ENCODE data around the gene RND3.
A peak's percentile ranks its signal among the peaks of the same experiment; 100 is the strongest.

Gene RND3

GRCh38 chr2:150424406-150424805 lies 63.1 kb downstream of the RND3 start:
- Histone ChIP-seq H3K36me3 (ENCODE audit: insufficient read depth, low read length) (no peaks in the 10 kb centered on the region), H2AFZ (ENCODE audit: low read depth, low read length) (no peak overlapping the region), H3K27me3 (ENCODE audit: insufficient read depth, low read length, poor library complexity) (no peaks in the 10 kb centered on the region), H3K9ac (ENCODE audit: low read depth, low read length) (no peak overlapping the region), H3K9me3 (ENCODE audit: insufficient read depth, low read length, severe bottlenecking) (no peaks in the 10 kb centered on the region), H3K4me2 (ENCODE audit: insufficient read depth, low read length) (no peak overlapping the region), H3K4me1 (ENCODE audit: insufficient read depth, low read length) (peaks cover 6% of the 10 kb centered on the region; the same call in 1 of the 2 replicates), H3K4me3 (ENCODE audit: low read depth in 1 of 2, low read length in 2 of 2) (no peak overlapping the region), H4K20me1 (ENCODE audit: insufficient read depth, low read length) (no peaks in the 10 kb centered on the region), H3K27ac (ENCODE audit: low read length) (no peak overlapping the region), H3K79me2 (ENCODE audit: insufficient read depth, low read length) (no peaks in the 10 kb centered on the region)
- no peak for ATAC-seq (ENCODE audit: insufficient read depth, low read depth)
- DNase-seq, result no peak
- TF ChIP-seq EZH2 (IDR thresholded peaks at IDR 0.05; ENCODE audit: borderline replicate concordance, low read depth, low read length, severe bottlenecking), result no peak
- TF ChIP-seq CTCF (IDR thresholded peaks at IDR 0.05; ENCODE audit: borderline replicate concordance, extremely low read depth, low read length, poor library complexity, severe bottlenecking), result no peak

- H3K27ac ChIP-seq (ENCODE audit: low read length), result no peak overlapping the region
- no peak overlapping the region for H3K4me3 ChIP-seq (ENCODE audit: low read depth in 1 of 2, low read length in 2 of 2)
- peaks cover 5% of the 10 kb centered on the region; the same call in 1 of the 2 replicates for H3K4me1 ChIP-seq (ENCODE audit: insufficient read depth, low read length)
- no peaks in the 10 kb centered on the region for H3K27me3 ChIP-seq (ENCODE audit: insufficient read depth, low read length, poor library complexity)
- H3K36me3 ChIP-seq (ENCODE audit: insufficient read depth, low read length), result no peaks in the 10 kb centered on the region
- H4K20me1 ChIP-seq (ENCODE audit: insufficient read depth, low read length), result no peaks in the 10 kb centered on the region
- no peak for DNase-seq
- TF ChIP-seq EZH2 (IDR thresholded peaks at IDR 0.05; ENCODE audit: borderline replicate concordance, low read depth, low read length, severe bottlenecking) (no peak), CTCF (IDR thresholded peaks at IDR 0.05; ENCODE audit: borderline replicate concordance, extremely low read depth, low read length, poor library complexity, severe bottlenecking) (no peak)
- 0 out of 2 replicates have a peak overlapping the region, but pooled peaks have one; percentile 2 for H2AFZ ChIP-seq (ENCODE audit: low read depth, low read length)
- H3K9me3 ChIP-seq (ENCODE audit: insufficient read depth, low read length, severe bottlenecking), result no peaks in the 10 kb centered on the region
- no peak overlapping the region for H3K4me2 ChIP-seq (ENCODE audit: insufficient read depth, low read length)
- no peak for ATAC-seq (ENCODE audit: insufficient read depth, low read depth)
- no peak overlapping the region for H3K9ac ChIP-seq (ENCODE audit: low read depth, low read length)
- no peaks in the 10 kb centered on the region for H3K79me2 ChIP-seq (ENCODE audit: insufficient read depth, low read length)
Measured at GRCh38 chr2:150421126-150421651, 66.3 kb downstream of the RND3 start.

- H3K27me3 ChIP-seq (ENCODE audit: insufficient read depth, low read length, poor library complexity), result no peaks in the 10 kb centered on the region
- no peak for DNase-seq
- H3K4me2 ChIP-seq (ENCODE audit: insufficient read depth, low read length), result no peak overlapping the region
- no peaks in the 10 kb centered on the region for H4K20me1 ChIP-seq (ENCODE audit: insufficient read depth, low read length)
- ATAC-seq (ENCODE audit: insufficient read depth, low read depth), result peak; percentile 62; the same call in 2 of the 3 replicates
- TF ChIP-seq CTCF (IDR thresholded peaks at IDR 0.05; ENCODE audit: borderline replicate concordance, extremely low read depth, low read length, poor library complexity, severe bottlenecking) (peak; percentile 10), EZH2 (IDR thresholded peaks at IDR 0.05; ENCODE audit: borderline replicate concordance, low read depth, low read length, severe bottlenecking) (no peak)
- no peaks in the 10 kb centered on the region for H3K79me2 ChIP-seq (ENCODE audit: insufficient read depth, low read length)
- peaks cover 5% of the 10 kb centered on the region; the same call in 1 of the 2 replicates for H3K4me1 ChIP-seq (ENCODE audit: insufficient read depth, low read length)
- H3K9ac ChIP-seq (ENCODE audit: low read depth, low read length), result no peak overlapping the region
- H2AFZ ChIP-seq (ENCODE audit: low read depth, low read length), result peak overlapping the region; percentile 50; the same call in 1 of the 2 replicates
- no peaks in the 10 kb centered on the region for H3K9me3 ChIP-seq (ENCODE audit: insufficient read depth, low read length, severe bottlenecking)
- H3K36me3 ChIP-seq (ENCODE audit: insufficient read depth, low read length), result no peaks in the 10 kb centered on the region
- no peak overlapping the region for H3K4me3 ChIP-seq (ENCODE audit: low read depth in 1 of 2, low read length in 2 of 2)
- no peak overlapping the region for H3K27ac ChIP-seq (ENCODE audit: low read length)
Measured at GRCh38 chr2:150418916-150419315, 68.6 kb downstream of the RND3 start.

Data from DND-41 (cell line).